Panc1 (cell line): Measurements from ENCODE around the gene ACO1. TPM values are rescaled to one million over a fixed set of nuclear protein-coding genes. Genes with fewer than 3 reads are reported as not detected.

Experiments used
- ATAC-seq: fragments of 200-7000 bp; cut with Tn5 transposase; 2 replicates; pipeline ENCODE4 v1.9.1; 2020; ENCODE audit warnings: mild to moderate bottlenecking, moderate library complexity
- BruUV-seq: library from RNA; stranded (reverse); fragments of 400-500 nt; replicated peaks from 2 replicates; lab custom pipeline; 2021; lab: Mats Ljungman, UMichigan
- CTCF ChIA-PET: fragments of 300-600 bp; sonication (Branson Sonifier 250); formaldehyde crosslinking; loops from one replicate; lab custom pipeline; 2022; ENCODE audit warnings: antibody characterized with exemption; lab: Charles Lee
- POLR2A ChIA-PET: fragments of 300-600 bp; sonication (Branson Sonifier 250); formaldehyde crosslinking; loops from one replicate; lab custom pipeline; 2022; ENCODE audit warnings: antibody characterized with exemption; lab: Charles Lee
- DNase-seq: peaks from one replicate; pipeline ENCODE4 v3.0.0-alpha.2; 2010; ENCODE audit warnings: low read depth, low spot score
- H3K27ac ChIP-seq: 2 replicates; pipeline ENCODE4 v1.5.1; 2011; ENCODE audit warnings: mild to moderate bottlenecking, low read length, inconsistent platforms
- H3K27me3 ChIP-seq: fragments of 200-500 bp; sonication (Bioruptor generic); 2 replicates; pipeline ENCODE4 v1.6.0; 2014; ENCODE audit warnings: low read length, inconsistent platforms; ENCODE audit not compliant: control insufficient read depth, insufficient read depth
- H3K36me3 ChIP-seq: fragments of 200-500 bp; sonication (Bioruptor generic); 2 replicates; pipeline ENCODE4 v1.5.1; 2014; ENCODE audit warnings: inconsistent platforms, mild to moderate bottlenecking, low read length, moderate library complexity; ENCODE audit not compliant: control insufficient read depth, insufficient read depth
- H3K4me1 ChIP-seq: 2 replicates; pipeline ENCODE4 v1.5.1; 2011; ENCODE audit warnings: inconsistent platforms, mild to moderate bottlenecking, low read length, moderate library complexity; ENCODE audit not compliant: control insufficient read depth, insufficient read depth
- H3K4me3 ChIP-seq, 2 experiments: 2 replicates each; pipeline ENCODE4 v1.5.1; 2011 to 2012; ENCODE audit warnings: low read depth in 2 of 2, low read length in 2 of 2, mild to moderate bottlenecking in 2 of 2, inconsistent platforms in 1 of 2, moderate library complexity in 1 of 2
- H3K9me3 ChIP-seq: fragments of 200-500 bp; sonication (Bioruptor generic); 2 replicates; pipeline ENCODE4 v1.5.1; 2014; ENCODE audit warnings: low read depth, mild to moderate bottlenecking, inconsistent platforms, low read length, moderate library complexity; ENCODE audit not compliant: control insufficient read depth, insufficient read depth
- POLR2AphosphoS5 ChIP-seq: IDR thresholded peaks from 2 replicates; pipeline ENCODE4 v1.6.1; 2012; ENCODE audit warnings: mild to moderate bottlenecking, low read depth, low read length, moderate library complexity
- SIN3A ChIP-seq: IDR thresholded peaks from 2 replicates; pipeline ENCODE4 v1.6.1; 2012; ENCODE audit warnings: low read depth, mild to moderate bottlenecking, low read length, moderate library complexity, borderline replicate concordance; ENCODE audit not compliant: insufficient read depth
- TCF7L2 ChIP-seq: IDR thresholded peaks from 2 replicates; pipeline ENCODE4 v1.6.1; 2011; ENCODE audit warnings: mild to moderate bottlenecking, low read depth, low read length, inconsistent platforms
- in situ Hi-C: cut with HindIII; loops from 2 replicates; pipeline ENCODE4 v1.10.0; 2016; ENCODE audit warnings: low sequenced_read_pairs, low pct_unique_long_range_greater_than_20kb
- intact Hi-C: fragments of 100-400 bp; cut with micrococcal nuclease; formaldehyde crosslinking; loops from one replicate; pipeline ENCODE4 v1.10.0; 2022; ENCODE audit not compliant: unreplicated experiment
- total RNA-seq: library from RNA; stranded (reverse); gene quantifications from one replicate; pipeline ENCODE4 v1.2.1, GENCODE V29; 2021; ENCODE audit not compliant: unreplicated experiment
- TF ChIP-seq, protein P1 (sequence below): fragments of 450-650 bp; IDR thresholded peaks from 2 replicates; pipeline ENCODE4 v1.5.1; 2017; ENCODE audit warnings: mild to moderate bottlenecking
- TF ChIP-seq, protein P2 (sequence below), 2 experiments: IDR thresholded peaks; 2 replicates each; pipeline ENCODE4 v1.6.1; 2011 to 2012; ENCODE audit warnings: low read depth in 2 of 2, control low read depth in 1 of 2, low read length in 1 of 2, mild to moderate bottlenecking in 1 of 2, moderate library complexity in 1 of 2; ENCODE audit not compliant: insufficient read depth in 1 of 2

Gene ACO1
- total RNA-seq, 1 experiment from 2014 or later = 49.3 TPM

DNA sequence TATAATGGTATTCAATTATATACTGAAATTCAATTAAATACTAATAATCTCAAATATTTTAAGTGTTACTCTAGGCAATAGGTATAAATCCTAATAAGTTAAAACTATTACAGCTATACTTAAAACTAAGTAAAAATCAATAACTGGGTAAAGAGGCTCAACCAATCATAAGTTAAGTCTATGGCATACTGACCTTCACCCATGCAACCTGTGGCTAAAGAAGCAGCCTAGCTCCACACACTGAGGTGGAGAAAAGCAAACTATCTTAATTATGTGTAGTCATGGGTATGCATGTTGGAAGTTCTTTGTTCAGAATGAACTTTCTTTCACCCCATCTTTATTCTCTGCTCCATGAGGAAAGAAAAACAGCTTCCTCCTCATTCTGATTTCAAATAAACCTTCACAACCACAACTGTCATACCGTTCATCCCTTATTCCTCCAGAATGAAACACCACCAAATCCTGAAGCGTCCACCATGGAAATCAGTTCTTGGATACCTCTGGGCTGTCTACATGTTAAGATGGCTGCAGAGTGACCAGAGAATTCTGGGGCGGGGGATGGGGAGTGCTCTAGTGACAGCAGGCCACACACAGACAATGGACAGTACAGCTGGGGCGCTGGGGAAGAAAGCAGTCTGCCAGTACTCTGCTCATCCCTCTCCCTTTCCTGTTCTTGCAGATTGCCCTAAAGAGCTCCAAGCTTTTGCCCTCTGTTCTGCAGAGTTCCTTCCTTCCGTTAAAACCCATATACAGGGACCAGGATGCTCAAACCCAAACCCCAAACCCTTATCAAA lies 79.3 kb downstream of the ACO1 start:
- CTCF ChIA-PET = no interaction called here
- H3K36me3 ChIP-seq = no peaks in the 10 kb centered on the region; the same call in 1 of the 2 replicates
- TF ChIP-seq SIN3A = no peak
- TF ChIP-seq, protein P1, sequence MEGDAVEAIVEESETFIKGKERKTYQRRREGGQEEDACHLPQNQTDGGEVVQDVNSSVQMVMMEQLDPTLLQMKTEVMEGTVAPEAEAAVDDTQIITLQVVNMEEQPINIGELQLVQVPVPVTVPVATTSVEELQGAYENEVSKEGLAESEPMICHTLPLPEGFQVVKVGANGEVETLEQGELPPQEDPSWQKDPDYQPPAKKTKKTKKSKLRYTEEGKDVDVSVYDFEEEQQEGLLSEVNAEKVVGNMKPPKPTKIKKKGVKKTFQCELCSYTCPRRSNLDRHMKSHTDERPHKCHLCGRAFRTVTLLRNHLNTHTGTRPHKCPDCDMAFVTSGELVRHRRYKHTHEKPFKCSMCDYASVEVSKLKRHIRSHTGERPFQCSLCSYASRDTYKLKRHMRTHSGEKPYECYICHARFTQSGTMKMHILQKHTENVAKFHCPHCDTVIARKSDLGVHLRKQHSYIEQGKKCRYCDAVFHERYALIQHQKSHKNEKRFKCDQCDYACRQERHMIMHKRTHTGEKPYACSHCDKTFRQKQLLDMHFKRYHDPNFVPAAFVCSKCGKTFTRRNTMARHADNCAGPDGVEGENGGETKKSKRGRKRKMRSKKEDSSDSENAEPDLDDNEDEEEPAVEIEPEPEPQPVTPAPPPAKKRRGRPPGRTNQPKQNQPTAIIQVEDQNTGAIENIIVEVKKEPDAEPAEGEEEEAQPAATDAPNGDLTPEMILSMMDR = no peak
- TF ChIP-seq, protein P2, sequence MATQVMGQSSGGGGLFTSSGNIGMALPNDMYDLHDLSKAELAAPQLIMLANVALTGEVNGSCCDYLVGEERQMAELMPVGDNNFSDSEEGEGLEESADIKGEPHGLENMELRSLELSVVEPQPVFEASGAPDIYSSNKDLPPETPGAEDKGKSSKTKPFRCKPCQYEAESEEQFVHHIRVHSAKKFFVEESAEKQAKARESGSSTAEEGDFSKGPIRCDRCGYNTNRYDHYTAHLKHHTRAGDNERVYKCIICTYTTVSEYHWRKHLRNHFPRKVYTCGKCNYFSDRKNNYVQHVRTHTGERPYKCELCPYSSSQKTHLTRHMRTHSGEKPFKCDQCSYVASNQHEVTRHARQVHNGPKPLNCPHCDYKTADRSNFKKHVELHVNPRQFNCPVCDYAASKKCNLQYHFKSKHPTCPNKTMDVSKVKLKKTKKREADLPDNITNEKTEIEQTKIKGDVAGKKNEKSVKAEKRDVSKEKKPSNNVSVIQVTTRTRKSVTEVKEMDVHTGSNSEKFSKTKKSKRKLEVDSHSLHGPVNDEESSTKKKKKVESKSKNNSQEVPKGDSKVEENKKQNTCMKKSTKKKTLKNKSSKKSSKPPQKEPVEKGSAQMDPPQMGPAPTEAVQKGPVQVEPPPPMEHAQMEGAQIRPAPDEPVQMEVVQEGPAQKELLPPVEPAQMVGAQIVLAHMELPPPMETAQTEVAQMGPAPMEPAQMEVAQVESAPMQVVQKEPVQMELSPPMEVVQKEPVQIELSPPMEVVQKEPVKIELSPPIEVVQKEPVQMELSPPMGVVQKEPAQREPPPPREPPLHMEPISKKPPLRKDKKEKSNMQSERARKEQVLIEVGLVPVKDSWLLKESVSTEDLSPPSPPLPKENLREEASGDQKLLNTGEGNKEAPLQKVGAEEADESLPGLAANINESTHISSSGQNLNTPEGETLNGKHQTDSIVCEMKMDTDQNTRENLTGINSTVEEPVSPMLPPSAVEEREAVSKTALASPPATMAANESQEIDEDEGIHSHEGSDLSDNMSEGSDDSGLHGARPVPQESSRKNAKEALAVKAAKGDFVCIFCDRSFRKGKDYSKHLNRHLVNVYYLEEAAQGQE (IDR thresholded peaks at IDR 0.05; ENCODE audit: insufficient read depth in 1 of 2, low read depth in 2 of 2, low read length in 1 of 2) = no peak
- no peak for TF ChIP-seq TCF7L2
- no peak for TF ChIP-seq POLR2AphosphoS5
- H3K4me1 ChIP-seq = no peaks in the 10 kb centered on the region
- no peaks in the 10 kb centered on the region for H3K9me3 ChIP-seq
- H3K27ac ChIP-seq = no peak overlapping the region
- BruUV-seq = no TSS peak
- in situ Hi-C loops = no loop called here
- ATAC-seq = no peak; the same call in 1 of the 2 replicates
- no peak for DNase-seq
- intact Hi-C loops = no loop called here
- no peak overlapping the region for H3K4me3 ChIP-seq
- POLR2A ChIA-PET = interaction anchor here (0.5 kb wide), 1 partner anchor 11 kb away, joined by 5 read pairs; no protein-coding TSS in a partner anchor
- no peaks in the 10 kb centered on the region for H3K27me3 ChIP-seq

DNA sequence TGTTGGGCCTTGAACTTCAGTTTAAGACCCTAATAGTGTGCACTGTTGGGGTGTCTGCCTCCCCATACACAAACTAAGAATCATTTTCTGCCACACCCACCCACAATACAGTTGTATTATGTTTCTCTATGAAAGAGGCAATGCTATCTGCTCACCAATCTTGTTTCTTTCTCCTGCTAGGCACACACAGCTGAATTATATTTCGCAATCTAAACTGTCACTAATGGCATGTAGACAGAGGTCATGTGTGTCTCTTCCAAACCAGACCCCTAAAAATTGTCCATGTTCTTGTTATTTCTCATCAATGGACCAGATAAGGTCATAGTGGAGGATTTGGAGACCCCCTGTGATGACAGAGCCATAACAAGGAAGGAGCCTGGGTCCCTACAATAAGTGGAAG lies 84.3 kb downstream of the ACO1 start:
- H3K27me3 ChIP-seq = no peaks in the 10 kb centered on the region
- ChIA-PET CTCF (no interaction called here), POLR2A (interaction anchor here (0.6 kb wide), 1 partner anchor 523 kb away, joined by 5 read pairs; no protein-coding TSS in a partner anchor)
- ATAC-seq (no peak), DNase-seq (no peak)
- no peaks in the 10 kb centered on the region for H3K9me3 ChIP-seq
- H3K4me1 ChIP-seq = no peaks in the 10 kb centered on the region
- TF ChIP-seq SIN3A (no peak), TCF7L2 (no peak), POLR2AphosphoS5 (no peak)
- TF ChIP-seq, protein P2 (IDR thresholded peaks at IDR 0.05; ENCODE audit: insufficient read depth in 1 of 2, low read depth in 2 of 2, low read length in 1 of 2) = no peak
- TF ChIP-seq, protein P1 = no peak
- no TSS peak for BruUV-seq
- in situ Hi-C loops (no loop called here), intact Hi-C loops (no loop called here)
- H3K27ac ChIP-seq = no peak overlapping the region
- H3K4me3 ChIP-seq = no peak overlapping the region
- no peaks in the 10 kb centered on the region; the same call in 1 of the 2 replicates for H3K36me3 ChIP-seq
